ENCODE data around the gene KRTAP10-10.
"Not testable (repeated sequence)": the region's sequence is repeated elsewhere in the genome, so short reads cannot be mapped to it uniquely, and the experiment has no call there.

KRTAP10-10 gene

GRCh38 chr21:44637018-44637850 is at the start of gene KRTAP10-10:
Gene KRTAP10-10, plus strand, starts transcription at chr21:44637356. Its CDS starts 62 bp downstream, at chr21:44637418.
- no peak for FAIRE-seq

- FAIRE-seq, result no peak
Observed at GRCh38 chr21:44589094-44589493, 48.1 kb upstream of the KRTAP10-10 start.

DNA sequence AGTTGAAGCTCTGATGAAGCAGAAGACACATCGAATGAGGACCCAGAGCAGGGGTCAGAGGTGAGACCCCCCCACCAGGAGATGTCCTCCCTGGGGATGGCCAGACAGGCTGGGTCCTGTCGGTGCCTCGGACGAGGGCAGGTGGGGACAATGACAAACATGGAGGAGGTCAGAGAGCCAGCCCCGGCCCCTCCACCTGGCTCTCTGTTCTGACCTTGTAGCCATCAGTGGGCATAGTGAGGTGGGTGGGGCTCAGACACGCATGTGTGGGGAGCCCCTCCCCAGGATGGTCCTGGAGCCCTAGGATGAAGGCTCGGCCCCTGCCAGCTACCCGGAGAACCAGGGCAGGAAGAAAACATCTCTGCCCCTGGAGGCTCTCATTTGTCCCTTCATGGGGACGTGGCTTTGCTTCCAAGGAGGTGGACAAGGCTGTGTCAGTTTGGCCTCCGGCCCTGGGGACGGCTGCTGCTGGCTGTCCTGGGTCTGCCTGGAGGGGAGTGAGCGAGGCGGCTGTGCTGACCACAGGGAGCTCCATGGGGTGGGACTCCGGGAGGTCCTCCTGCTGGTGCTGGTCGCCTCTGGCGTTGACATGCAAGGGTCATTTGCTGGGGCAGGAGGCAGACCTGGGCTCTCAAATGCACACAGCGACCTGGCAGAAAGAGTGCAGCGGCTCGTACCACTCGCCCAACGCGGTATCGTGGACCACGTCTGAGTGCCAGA is 47.4 kb upstream of the KRTAP10-10 start:
- FAIRE-seq, result no peak

DNA sequence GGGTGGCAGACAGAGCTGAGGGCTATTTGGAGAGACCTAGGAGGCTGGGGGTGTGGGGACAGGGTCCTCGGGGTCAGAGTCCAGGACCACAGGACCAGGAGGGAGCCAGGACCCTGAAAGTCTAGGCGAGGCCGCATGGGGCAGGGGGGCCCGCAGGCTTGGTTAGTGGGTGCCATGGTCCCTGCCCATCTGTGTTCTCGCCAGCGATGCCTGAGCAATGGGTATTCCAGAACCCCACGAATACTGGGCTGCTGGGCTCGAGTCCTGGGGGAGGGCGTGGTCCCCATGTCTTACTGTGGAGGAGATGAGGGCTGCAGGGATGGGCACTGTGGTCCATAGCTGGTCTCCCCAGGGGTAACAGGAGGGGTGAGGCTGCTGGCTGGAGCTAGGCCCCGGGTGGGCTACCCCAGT is 46.8 kb upstream of the KRTAP10-10 start:
- no peak for FAIRE-seq

DNA sequence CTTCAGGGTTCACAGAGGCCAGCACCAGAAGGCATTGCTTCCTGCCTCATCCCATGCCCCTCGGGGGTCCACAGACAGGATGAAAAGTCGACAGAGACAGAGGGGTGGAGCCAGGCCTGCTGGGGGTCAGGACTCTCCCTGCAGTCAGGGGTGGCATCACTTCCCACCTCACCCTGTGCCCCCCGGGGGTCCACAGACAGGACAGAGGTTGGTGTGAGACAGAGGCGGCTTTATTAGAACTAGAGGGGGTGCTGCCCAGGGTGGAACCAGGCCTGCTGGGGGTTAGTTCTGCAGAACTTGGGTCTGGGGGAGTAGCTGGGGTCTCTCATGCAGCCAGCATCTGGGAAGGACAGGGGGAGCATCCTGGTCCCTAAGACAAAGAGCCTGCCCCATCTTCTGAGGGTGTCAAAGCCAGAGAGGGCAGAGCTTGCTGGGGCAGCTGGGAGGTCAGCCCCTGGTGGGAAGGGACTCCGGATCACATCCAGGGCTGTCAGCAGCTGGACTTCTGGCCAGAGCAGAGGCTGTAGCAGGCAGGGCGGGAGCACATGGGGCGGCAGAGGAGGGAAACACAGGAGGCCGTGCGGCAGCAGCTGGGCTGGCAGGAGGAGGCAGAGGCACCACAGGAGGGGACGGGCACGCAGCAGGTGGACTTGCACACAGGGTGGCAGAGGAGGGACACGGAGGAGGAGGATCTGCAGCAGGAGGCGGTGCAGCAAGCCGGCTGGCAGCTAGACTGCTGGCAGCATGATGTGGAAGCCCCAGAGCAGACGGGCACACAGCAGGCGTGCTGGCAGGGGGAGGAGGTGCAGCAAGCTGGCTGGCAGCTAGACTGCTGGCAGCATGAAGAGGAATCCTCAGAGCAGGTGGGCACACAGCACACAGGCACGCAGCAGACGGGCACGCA is 46.0 kb upstream of the KRTAP10-10 start:
- not testable (repeated sequence) for FAIRE-seq

- not testable (repeated sequence) for FAIRE-seq
Observed at GRCh38 chr21:44591801-44592130, 45.4 kb upstream of the KRTAP10-10 start.

DNA sequence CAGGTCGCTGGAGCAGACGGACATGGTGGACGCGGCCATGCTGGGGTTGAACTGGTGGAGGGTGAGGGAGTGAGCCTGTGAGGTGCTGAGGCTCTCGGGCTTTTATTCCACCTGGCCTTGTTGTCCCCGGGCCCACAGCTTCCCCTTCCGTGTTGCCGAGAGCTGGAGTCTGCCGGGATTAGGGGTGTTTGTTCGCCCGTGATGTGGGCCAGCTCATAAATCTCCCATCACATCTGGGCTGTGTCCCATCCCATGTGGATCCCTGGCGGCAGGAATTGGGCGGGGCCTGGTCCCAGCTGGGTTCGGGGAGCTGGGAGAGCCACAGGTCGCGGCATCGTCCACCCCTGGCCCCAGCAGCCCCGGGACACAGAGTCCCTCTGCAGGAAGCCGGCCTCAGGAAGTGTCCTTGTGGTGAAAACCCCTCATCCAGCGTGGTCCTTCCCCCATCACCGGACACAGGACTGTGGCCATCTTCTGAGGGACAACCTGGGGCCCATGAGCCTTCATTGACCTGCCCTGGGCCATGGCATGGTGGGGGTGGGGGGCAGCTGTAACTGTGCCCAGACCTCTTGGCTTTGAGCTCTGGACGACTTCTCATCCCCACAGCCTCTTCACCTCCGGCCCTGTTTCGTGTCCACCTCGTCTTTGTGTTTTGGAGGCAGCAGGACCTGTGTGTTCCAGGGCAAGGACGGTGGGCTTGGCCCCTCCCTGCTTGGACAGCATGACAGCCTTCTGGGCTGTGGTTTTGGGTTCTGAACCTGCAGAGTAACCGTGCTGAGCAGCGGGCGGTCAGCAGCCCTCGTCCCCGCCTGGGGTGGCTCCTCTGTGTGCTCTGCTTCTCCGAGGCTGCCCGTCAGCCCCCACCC is 44.5 kb upstream of the KRTAP10-10 start, which contains the start of gene KRTAP10-6:
KRTAP10-6 (minus strand) TSS at position 60 of the 866 bp plus-strand sequence; CDS start at position 39, 21 bp downstream.
- FAIRE-seq, result no peak

GRCh38 chr21:44593598-44594405 is 43.4 kb upstream of the KRTAP10-10 start:
- FAIRE-seq, result no peak

DNA sequence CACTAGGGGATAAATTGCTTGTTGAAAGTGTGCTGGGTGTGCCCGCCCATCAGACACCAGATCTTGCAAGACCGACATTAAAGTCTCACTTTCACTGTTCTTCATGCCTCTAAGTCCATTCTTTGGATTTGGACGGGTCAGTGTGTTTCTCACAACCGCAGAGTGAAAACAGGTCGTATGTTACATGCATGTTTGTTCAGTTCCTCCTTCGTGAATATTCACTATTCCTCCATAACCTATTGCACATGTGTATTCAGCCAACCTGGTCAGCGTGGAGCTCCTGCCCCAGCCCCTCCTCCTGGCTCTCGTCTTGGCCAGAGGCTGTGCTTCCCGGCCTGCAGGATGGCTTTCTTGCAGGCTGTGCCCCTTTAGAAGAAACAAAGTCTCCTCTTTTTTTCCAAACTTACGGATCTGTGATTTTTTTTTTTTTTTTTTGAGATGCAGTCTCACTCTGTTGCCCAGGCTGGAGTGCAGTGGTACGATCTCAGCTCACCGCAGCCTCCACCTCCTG is 42.7 kb upstream of the KRTAP10-10 start:
- no peak for FAIRE-seq

DNA sequence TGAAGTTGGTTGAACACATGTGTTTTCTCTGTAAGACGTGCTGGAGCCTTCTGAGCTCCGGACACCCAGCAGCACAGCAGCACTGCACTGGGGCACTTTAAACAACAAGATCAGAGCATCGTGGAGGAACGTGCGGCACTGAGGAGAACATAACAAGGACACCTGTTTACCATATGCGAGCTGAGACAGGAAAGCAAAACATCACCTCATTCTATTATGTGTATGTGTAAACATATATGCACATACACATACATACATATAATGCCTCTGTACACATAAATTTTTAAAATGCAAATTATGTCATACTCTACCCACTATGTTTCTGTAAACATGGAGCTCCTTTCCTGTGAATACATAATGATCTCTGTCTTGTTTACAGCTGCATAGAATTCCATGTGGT is 41.6 kb upstream of the KRTAP10-10 start:
- no peak for FAIRE-seq

GRCh38 chr21:44596068-44596725 is 41.0 kb upstream of the KRTAP10-10 start:
- FAIRE-seq, result no peak

DNA sequence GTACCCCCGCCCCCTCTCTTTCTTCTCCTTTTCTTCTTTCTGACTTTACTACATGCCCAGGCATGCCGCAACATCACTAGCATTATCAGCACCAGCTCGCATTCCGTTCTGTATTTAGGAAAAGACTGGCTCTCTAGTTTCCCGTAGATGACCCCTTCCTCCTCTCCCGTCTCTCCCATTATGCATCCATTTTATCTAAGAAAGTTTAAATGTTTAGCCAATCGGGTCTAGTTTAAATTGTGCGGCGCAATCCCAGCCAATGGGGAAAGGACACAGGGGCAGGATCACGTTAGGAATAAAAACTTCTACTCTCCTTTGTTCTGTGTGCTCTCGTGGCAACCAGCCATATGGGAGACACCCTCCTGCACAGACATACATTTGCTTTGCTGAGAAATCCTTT is 39.1 kb upstream of the KRTAP10-10 start:
- FAIRE-seq, result no peak

- FAIRE-seq, result no peak
Observed at GRCh38 chr21:44599264-44600029, 37.7 kb upstream of the KRTAP10-10 start.

DNA sequence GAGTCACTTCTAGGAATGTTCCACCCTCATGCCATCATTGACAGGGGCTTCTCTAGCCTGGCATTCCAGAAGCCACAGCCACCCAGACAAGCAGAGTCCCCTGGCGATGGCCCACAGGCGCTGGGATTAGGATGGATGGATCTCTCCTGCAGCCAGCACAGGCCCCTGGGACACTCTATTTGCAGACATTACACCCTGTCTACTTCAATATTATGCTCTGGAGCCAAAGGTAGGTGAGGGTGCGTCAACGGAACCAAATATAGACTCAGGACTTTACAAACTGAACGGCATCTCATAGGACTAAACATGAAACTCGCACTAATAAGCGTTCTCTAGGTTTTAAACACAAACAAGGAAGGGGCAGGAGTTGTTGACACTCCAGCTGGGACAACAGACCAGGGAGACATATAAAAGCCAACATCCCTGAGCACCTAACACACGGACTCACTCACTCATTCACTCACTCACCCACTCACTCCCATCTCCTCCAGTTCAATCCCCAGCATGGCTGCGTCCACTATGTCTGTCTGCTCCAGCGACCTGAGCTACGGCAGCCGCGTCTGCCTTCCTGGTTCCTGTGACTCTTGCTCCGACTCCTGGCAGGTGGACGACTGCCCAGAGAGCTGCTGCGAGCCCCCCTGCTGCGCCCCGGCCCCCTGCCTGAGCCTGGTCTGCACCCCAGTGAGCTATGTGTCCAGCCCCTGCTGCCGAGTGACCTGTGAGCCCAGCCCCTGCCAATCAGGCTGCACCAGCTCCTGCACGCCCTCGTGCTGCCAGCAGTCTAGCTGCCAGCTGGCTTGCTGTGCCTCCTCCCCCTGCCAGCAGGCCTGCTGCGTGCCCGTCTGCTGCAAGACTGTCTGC is 36.8 kb upstream of the KRTAP10-10 start, which contains the start of gene KRTAP10-7:
KRTAP10-7 (plus strand) TSS at position 480 of the 861 bp plus-strand sequence; CDS start at position 505, 25 bp downstream.
- FAIRE-seq, result not testable (repeated sequence)

DNA sequence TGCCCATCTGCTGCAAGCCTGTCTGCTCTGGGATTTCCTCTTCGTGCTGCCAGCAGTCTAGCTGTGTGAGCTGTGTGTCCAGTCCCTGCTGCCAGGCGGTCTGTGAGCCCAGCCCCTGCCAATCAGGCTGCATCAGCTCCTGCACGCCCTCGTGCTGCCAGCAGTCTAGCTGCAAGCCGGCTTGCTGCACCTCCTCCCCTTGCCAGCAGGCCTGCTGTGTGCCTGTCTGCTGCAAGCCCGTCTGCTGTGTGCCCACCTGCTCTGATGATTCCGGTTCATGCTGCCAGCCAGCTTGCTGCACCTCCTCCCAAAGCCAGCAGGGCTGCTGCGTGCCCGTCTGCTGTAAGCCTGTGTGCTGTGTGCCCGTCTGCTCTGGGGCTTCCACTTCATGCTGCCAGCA is 36.1 kb upstream of the KRTAP10-10 start:
- not testable (repeated sequence) for FAIRE-seq

DNA sequence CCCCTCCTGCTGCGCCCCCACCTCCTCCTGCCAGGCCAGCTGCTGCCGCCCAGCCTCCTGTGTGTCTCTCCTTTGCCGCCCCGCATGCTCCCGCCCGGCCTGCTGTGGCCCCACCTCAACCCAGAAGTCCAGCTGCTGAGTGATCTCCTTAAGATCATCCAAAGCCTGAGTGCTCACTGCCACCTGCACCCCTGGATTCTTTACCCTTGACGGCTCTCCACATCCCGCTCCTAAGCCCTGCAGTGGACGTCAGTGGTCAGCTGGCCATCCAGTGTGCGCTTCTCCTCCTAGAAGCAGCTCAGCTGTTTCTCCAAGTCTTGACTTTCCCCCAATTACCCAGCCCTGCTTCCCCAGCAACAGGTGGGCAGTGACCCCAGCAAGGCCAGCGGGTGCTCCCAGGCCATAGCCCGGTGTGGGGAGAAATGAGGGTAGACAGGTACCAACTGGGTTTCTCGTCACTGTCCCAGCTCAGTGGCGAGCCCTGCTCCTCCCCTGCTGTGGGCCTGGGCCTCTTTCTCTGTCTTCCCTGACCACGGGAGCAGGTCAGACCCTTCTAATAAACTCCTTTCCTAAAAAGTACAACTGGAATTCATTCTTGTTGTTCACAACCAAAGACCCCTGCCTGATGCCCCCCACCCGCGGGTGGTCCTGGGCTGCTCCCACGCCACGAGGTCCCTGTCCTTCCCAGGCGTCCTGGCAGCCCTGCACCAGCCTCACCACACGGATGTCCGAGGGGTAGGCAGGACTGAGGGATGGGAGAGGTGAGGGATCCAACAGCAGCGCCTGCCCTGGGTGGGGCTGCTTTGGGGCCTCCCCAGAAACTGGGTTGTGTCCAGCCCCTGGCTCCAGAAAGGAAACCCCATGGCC is 35.3 kb upstream of the KRTAP10-10 start:
- FAIRE-seq, result no peak

GRCh38 chr21:44602463-44602850 is 34.7 kb upstream of the KRTAP10-10 start:
- no peak for FAIRE-seq
